Measurements from ENCODE around the gene PIK3R2. TPM values are rescaled to one million over a fixed set of nuclear protein-coding genes. Genes with fewer than 3 reads are reported as not detected.

The PIK3R2 gene
- total and polyA plus RNA-seq, 2 of the 13 experiments (the other 11 are each of a cell fraction or from before 2014, with no cell fraction given), result 18.6 to 25.3 TPM

DNA sequence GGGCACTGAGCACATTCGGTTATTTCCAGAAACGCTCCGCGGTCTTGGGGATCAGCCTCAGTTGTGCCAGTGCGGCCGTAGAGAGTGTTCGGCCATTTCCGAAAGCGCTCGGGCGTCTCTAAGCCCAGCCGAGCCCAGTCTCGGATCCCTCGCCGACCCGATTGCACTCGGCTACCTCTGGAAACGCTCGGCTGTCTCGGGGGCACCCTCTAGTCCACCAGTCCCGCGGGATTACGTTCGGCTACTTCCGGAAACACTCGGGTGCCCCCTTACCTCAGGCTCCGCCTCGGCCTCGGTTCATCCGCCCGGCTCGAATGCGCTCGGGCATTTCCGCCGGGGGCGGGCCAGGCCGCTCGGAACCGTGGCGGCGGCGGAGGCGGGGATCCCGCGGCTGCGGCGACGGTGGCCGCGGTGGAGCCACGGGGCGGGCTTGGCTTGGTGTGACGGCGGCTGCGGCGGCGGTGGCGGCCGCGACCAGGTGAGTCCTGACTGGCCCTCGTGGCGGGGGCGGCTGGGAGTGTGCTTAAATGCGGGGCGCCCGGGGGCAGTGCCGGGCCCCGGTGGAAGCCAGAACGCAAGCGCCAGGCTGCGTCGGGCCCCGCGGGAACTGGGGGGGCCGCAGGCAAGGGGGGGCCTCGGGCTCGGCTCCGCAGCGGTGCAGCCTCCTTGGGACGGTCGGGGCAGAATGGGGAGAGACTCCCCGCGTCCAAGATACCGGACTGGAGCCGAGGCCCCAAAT, at the start of gene PIK3R2 (continued):
- TF ChIP-seq, protein P1, sequence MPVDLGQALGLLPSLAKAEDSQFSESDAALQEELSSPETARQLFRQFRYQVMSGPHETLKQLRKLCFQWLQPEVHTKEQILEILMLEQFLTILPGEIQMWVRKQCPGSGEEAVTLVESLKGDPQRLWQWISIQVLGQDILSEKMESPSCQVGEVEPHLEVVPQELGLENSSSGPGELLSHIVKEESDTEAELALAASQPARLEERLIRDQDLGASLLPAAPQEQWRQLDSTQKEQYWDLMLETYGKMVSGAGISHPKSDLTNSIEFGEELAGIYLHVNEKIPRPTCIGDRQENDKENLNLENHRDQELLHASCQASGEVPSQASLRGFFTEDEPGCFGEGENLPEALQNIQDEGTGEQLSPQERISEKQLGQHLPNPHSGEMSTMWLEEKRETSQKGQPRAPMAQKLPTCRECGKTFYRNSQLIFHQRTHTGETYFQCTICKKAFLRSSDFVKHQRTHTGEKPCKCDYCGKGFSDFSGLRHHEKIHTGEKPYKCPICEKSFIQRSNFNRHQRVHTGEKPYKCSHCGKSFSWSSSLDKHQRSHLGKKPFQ (CRISPR knock-in tag; IDR thresholded peaks at IDR 0.05; ENCODE audit: insufficient replicate concordance), result no peak
- TF ChIP-seq ZIK1 (CRISPR knock-in tag; IDR thresholded peaks at IDR 0.05; ENCODE audit: borderline replicate concordance, low read depth), result peak; percentile 14; the same call in 1 of the 2 replicates
- no peak for TF ChIP-seq ZBTB3 (CRISPR knock-in tag; IDR thresholded peaks at IDR 0.05; ENCODE audit: borderline replicate concordance, low read depth)
- TF ChIP-seq GABPB1 (CRISPR knock-in tag; IDR thresholded peaks at IDR 0.05), result peak; percentile 54; the same call in 1 of the 2 replicates
- TF ChIP-seq ASH2L (IDR thresholded peaks at IDR 0.05; ENCODE audit: insufficient read length, low read depth, low read length), result peak; percentile 14
- TF ChIP-seq MYNN (CRISPR knock-in tag; IDR thresholded peaks at IDR 0.05; ENCODE audit: low read depth), result no peak
- TF ChIP-seq RBFOX2 (IDR thresholded peaks at IDR 0.05; ENCODE audit: low read depth, low read length), result peak; percentile 87
- peak; percentile 61; the same call in 1 of the 3 replicates for TF ChIP-seq MXI1 (IDR thresholded peaks at IDR 0.05; ENCODE audit: borderline replicate concordance, low read depth, low read length)
- TF ChIP-seq THRA (CRISPR knock-in tag; IDR thresholded peaks at IDR 0.05; ENCODE audit: borderline replicate concordance), result no peak
- TF ChIP-seq, protein P2, sequence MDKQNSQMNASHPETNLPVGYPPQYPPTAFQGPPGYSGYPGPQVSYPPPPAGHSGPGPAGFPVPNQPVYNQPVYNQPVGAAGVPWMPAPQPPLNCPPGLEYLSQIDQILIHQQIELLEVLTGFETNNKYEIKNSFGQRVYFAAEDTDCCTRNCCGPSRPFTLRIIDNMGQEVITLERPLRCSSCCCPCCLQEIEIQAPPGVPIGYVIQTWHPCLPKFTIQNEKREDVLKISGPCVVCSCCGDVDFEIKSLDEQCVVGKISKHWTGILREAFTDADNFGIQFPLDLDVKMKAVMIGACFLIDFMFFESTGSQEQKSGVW (CRISPR knock-in tag; IDR thresholded peaks at IDR 0.05; ENCODE audit: borderline replicate concordance), result peak; percentile 46; the same call in 1 of the 2 replicates
- peak; percentile 18; the same call in 1 of the 2 replicates for TF ChIP-seq PHF8 (CRISPR knock-in tag; IDR thresholded peaks at IDR 0.05)
- TF ChIP-seq ZNF567 (CRISPR knock-in tag; IDR thresholded peaks at IDR 0.05; ENCODE audit: borderline replicate concordance), result no peak
- TF ChIP-seq ZNF143 (CRISPR knock-in tag; IDR thresholded peaks at IDR 0.05), result no peak
- no peak for TF ChIP-seq ZNF543 (CRISPR knock-in tag; IDR thresholded peaks at IDR 0.05)
- TF ChIP-seq HOXA7 (CRISPR knock-in tag; IDR thresholded peaks at IDR 0.05), result no peak
- TF ChIP-seq ZBTB26 (CRISPR knock-in tag; IDR thresholded peaks at IDR 0.05; ENCODE audit: borderline replicate concordance), result no peak
- TF ChIP-seq PHF21A (CRISPR knock-in tag; IDR thresholded peaks at IDR 0.05), result peak; percentile 13
- TF ChIP-seq ZNF674 (CRISPR knock-in tag; IDR thresholded peaks at IDR 0.05; ENCODE audit: low read depth), result no peak
- 0 out of 2 replicates have a peak, but pooled peaks have one; percentile 39 for TF ChIP-seq NKX3-1 (CRISPR knock-in tag; IDR thresholded peaks at IDR 0.05)
- TF ChIP-seq YEATS2 (CRISPR knock-in tag; IDR thresholded peaks at IDR 0.05; ENCODE audit: borderline replicate concordance), result peak; percentile 95
- TF ChIP-seq FOXO1 (CRISPR knock-in tag; IDR thresholded peaks at IDR 0.05), result no peak; the same call in 1 of the 2 replicates
- peak; percentile 48; the same call in 1 of the 2 replicates for TF ChIP-seq ZNF784 (CRISPR knock-in tag; IDR thresholded peaks at IDR 0.05; ENCODE audit: borderline replicate concordance)
- peak; percentile 49; the same call in 1 of the 2 replicates for TF ChIP-seq ZNF350 (CRISPR knock-in tag; IDR thresholded peaks at IDR 0.05; ENCODE audit: borderline replicate concordance, low read depth)
